Renal pelvis (tissue), 4 donors: ENCODE measurements around the gene SLC2A9. TPM values are rescaled to one million over a fixed set of nuclear protein-coding genes. Genes with fewer than 3 reads are reported as not detected.
"Not testable (repeated sequence)": the region's sequence is repeated elsewhere in the genome, so short reads cannot be mapped to it uniquely, and the experiment has no call there.

Experiments used
- DNase-seq: peaks from one replicate; pipeline ENCODE4 v3.0.0-alpha.2; 2013
- polyA plus RNA-seq, 3 donors: library from polyadenylated mRNA; unstranded; fragments of 120-200 nt; gene quantifications; one replicate each; pipeline ENCODE4 v1.2.1, GENCODE V29; 2013; ENCODE audit not compliant: insufficient read length in 3 of 3

The SLC2A9 gene
- polyA plus RNA-seq, 3 donors = 10.0 to 13.3 (median 10.3) TPM

DNA sequence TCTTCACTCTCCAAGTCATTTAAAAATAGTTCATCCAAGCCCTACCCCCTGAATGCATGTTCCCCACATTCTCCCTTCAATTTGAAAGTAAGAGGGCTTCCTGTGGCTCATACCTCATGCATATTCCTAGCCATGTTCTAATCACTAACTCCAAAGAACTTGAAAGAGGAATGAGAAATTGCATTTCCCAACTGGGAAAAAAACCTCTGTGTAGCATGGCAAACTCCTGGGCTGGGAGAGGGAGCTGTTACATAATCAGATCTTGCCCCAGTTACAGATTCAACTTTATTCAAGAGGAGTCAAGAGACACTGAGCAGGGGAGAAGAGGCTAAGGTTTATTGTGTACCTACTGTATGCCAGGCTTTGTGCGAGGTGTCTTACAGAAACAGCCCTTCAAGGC, 90.2 kb downstream of the SLC2A9 start:
- no peak for DNase-seq

DNA sequence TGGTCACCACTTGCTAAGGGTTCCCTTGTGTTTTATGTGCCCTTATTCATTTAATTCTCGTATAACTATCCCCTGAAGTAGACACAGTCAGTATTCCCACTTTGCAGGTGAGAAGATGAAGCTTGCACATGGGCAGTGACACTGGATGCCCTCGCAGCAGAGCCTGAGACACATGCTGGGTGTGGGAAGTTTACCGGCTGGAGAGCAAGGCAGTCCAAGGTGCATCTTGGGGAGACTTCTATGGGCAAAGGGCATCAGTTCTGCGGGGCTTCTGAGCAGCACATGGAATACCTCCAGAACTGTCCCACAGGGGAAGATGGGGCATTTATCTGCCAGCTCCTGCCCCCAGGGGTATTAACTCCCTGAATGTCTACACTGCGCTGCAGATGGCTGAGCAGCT, 92.2 kb downstream of the SLC2A9 start:
- DNase-seq = no peak

DNA sequence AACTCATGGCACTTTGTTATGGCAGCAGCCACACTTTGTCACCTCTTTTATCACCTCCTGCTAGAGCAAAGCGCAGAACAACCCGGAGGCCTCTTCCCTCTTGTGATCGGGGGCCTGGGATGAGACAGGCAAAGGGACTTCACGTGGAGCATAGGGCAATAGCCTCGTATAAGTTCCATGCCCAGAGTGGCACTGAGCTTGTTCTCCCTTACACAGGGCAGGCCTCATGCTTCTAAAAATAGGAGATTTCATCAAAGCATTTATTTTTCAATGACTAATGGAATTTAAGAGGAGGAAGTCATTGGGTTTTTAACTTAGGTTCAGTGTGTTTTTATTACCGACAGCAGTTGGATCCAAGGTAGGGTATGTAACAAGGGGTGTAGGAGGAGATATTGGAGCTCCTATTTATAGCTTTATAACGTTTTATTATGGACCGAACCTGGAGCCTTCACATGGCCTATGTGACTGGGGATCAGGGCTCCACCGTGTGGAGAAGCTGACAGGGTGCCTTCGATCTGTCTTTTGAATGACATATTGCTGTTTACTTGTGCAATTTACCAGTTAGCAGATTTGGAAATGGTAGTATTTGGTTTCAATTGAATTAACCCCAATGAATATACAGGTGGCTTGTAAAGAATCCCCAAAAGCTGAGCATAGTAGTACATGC, 93.8 kb downstream of the SLC2A9 start:
- no peak for DNase-seq

DNA sequence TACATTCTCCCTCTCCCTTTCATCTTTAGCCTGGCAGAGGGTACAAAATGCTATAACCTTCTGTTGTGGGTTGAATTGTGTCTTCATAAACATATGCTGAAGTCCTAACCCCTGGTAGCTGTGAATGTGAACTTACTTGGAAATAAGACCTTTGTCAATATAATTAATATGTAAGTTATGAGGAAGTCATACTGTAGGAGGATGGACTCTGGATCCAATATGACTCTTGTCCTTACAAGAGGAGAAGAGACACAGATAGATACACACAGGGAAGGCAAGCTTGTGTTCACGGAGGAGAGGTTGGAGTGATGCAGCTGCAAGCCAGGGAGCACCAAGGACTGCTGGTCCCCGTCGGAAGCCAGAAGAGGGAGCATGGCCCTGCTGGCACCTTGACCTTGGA, 94.7 kb downstream of the SLC2A9 start:
- DNase-seq = no peak

DNA sequence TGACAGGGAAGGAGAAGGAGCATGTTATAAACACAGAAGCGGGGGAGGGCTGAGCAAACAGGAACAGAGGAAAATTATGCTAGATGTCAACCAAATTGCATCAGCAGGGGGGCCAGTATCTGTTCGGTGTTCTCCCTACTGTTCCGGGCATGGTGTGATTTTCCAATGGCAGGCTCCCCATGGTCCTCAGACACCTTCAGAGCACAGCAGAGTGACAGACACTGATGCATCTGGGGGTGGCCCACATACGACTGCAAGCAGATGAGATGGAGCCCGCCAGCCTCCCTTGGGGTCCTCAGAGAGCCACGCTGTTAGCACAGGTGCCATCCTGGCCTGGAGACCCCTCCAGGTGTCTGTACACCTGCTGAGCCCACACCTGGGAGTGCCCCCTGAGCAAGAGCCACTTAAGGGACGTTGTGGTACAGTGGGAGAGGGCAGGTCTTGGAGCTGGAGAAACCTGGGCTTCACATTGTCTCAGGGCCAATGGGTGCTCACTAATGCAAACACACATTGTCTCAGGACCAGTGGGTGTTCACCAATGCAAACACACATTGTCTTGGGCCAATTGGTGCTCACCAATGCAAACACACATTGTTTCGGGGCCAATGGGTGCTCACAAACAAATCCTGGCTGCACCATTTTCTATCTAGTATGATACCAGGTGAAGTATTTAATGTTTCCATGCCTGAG, 95.4 kb downstream of the SLC2A9 start:
- DNase-seq = no peak

DNA sequence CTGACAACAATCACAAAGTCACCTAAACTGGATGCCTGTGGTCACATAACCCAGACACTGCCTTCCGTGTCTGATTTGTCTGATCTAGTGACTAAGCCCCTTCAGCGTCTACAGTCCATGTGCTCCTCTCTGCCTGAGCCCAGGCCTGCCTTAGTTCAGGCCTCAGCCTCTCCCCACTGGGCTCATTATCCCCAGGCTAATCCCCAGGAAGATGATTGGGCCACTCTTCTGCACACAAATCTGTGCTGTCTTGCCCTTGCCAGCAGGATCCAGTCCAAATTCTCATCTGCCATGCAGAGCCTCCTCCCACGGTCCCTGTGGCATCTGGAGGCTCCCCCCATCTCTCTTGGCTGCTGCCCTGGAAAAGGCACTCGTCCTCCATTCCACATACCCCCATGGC, 96.5 kb downstream of the SLC2A9 start:
- DNase-seq = no peak

DNA sequence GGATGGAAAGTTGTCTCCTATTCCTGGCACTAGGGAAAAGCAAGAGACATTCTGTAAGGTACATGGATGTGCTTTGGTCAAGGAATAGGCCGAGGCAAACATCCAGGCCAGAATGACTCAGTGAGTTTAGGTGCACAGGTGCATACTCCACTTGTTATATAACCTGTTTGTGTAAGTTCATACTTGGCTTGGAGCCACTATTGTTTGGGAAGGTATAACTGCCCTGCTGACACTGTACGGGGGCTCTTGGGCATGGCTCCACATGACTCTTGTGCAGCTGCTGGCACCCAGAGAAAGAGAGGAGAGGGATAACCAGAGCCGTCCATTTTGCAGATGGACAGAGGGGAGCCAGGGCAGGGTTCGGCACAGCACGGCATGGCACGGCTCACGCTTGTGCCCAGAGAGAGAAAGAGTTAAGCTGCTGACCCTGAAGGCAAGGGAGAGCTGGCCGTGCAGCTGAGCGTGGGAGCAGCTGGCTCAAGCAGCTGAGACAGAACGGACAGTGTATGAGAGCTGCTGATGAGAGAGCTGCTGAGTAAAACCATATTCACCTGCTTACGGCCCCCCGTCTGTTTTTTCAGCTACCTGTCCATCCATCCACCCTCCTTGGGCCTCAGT, 98.0 kb downstream of the SLC2A9 start:
- no peak for DNase-seq

DNA sequence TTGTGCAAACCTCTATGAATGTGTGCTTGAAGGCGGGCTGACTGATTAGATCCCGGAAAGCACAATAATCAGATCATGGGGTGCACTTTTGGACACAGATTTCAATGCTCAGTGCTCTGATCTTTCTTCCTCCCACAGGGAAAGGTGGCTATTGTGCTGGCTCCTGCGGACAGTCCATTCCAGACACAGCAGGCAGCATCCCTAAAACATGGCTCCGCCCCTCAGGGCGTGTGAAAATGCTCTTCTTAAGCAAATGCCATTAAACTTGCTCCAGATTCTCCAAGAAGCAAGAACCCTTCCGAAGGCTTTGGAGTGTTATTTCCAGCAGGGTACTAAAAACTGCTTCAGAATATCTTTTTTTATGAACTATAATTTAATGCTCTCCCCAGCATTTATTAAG, 100.0 kb downstream of the SLC2A9 start:
- no peak for DNase-seq

DNA sequence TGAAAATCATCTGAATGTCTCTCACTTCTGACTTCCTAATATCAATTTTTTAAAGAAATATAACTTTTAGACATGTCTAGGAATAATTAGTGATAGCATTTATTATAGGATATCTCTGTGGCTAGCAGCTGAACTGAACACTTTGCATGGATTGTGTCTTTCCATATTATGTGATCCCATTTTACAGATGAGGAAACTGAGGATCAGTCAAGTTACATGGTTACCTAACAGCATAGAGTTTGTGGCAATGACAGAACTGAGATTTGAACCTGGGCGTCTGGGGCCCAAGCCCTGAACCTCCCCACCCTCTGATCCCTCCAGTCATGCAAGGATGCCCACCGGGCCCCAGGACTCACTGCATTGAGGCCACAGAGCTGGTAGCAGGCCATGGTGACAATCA, 101.3 kb downstream of the SLC2A9 start:
- DNase-seq = no peak

DNA sequence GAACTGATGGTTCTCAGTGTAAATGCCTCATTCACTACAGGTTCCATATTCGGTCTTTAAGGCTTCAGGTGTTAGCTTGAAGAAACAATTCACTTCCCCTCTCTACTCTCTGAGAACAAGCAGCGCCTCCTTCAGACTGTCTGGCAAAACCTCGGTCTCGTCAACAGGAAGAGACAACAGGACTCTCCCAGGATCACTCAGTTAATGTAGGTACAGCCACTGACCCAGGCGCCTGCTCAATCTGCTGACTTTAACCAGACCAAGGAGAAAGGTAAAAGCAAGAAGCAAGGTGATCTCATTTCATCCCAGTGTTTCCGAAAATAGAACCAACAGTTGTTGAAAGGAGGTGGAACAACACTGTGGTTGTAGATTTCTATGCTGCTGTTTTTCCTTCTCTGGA, 102.2 kb downstream of the SLC2A9 start:
- no peak for DNase-seq

DNA sequence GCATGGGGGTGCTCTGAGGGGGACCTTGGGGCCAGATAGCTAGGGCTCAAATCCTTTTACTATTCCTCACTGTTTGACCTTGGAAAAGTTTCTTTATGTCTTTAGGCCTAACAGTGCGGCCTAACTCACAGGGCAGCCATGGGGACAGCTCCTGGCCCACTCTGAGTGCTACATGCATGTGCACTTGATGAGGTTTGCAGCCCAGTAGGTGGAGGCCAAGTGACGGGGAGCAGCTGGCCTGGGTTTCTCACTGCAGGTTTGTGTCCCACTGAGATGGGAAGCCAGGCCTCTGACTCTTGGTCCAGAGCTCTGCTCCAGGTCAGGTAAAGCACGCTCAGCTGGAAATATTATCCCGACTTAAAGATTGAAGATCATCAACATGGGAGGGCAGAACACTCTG, 102.8 kb downstream of the SLC2A9 start:
- no peak for DNase-seq

DNA sequence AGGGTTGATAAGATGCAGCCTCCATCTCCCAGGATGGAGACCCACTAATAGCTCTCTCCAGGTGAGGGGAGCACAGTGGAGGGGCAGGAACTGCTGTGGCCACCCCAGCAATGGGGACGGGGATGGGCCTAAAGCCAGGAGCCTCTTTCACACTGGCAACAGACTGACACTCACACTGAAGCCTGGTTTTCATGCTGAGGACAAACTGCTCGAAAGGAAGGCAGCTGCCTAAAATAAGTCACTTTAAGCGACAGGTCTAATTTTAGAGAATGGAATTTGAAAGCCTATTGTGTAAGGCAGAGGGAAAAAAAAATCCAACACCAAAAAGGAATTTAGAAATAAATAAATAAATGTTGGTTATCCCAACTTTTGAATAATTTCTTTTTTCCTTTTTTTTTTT, 104.4 kb downstream of the SLC2A9 start:
- DNase-seq = no peak

DNA sequence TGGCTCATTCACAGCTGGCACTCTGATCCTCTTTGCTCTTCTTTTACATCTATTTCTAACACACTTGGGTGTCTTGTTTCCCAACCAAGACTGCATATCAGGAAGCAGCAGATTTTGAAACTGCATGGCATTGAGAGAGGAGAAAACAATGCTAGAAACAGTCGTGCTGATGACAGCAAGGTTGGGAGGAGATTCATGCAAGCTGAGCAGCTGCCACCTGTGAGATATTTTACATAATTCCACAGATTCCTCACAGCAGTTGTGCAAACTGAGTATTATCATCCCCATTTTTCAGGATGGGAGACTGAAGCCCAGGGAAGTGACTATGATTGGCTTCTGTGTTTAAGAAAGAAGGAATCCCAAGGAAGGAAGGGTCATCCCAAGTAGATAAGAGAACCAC, 105.0 kb downstream of the SLC2A9 start:
- DNase-seq = no peak

DNA sequence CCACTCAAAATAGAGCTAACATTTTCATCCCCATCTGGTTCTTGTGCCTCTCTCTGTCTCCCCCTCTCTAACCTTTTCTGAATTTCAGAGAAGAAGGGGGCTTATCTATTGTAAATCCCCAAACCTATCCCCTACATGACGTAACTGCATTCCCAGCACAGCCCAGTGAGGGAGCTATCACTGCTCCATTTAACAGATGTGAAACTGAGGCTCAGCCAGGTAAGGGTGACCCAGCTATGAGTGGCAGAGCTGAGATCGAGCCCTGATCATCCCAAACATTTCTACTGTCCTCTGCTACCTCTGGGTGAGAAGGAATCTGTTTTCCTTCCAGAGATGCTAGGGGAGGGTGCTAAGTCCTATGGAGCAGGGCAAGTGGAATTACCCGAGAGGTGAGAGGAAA, 107.5 kb downstream of the SLC2A9 start:
- no peak for DNase-seq

DNA sequence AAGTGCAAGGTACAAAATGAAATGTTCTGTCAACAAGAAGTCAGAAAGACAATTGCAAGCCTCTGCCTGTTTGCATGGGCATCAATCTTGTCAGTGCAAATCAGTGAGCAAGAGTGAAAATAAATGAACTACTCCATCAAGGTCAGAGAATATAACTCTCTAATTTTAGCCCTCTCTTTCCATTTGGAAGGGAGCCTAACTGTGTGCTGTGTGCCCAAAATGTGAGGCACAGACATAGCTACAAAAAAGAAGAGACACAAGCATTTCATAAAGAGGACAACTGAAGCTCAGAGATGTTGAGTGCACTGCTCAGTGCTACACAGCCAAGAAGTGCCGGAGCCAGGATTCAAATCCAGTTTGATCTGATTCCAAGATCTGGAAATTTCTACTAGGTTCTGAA, 114.3 kb downstream of the SLC2A9 start:
- no peak for DNase-seq

DNA sequence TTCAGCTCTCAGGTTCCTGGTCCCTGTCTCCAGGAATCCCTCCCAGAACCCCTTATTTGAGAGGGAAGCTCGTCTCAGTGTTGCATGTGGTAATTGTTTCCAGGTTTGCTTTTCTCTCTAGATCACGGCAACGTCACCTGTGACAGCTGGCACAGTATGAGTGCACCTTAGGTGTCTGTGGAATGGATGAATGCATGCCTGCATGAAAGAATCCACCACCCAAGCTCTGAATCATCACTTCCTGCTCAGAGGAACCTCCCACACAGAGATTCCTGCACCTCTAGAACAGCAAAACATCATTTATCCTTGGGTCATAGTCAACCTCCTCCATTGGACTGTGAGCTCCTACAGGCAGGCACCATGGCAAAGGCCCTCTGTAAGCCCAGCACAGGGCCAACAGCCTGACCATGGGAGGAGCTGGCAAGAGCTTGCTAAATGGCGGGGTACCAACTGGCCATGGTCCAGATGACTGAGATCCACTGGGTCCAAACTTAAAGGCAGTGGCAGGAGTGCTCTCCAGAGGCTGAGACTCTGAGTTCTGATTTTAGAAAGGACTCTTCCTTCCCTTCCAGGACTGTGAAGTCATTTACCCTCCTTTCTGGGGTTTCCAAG, 116.2 kb downstream of the SLC2A9 start:
- no peak for DNase-seq

DNA sequence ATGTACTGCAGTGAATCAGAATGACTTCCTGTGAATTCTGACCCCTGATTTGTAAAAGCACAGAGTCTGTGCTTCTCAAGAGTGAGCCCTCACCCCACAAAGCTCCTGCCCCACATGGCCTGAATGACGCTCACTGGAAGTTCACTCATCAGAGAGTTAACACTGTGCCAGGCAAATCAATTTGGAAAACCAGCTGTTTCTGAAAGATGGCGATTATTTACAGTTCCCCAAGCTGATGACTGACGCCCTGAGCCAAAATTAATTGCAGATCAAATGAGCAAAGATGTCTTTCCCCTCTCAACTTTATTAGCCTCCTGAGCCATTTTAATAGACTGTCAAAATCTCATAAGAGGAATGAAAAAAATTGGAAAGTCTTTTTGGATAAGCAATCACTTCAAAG, 118.0 kb downstream of the SLC2A9 start:
- no peak for DNase-seq

DNA sequence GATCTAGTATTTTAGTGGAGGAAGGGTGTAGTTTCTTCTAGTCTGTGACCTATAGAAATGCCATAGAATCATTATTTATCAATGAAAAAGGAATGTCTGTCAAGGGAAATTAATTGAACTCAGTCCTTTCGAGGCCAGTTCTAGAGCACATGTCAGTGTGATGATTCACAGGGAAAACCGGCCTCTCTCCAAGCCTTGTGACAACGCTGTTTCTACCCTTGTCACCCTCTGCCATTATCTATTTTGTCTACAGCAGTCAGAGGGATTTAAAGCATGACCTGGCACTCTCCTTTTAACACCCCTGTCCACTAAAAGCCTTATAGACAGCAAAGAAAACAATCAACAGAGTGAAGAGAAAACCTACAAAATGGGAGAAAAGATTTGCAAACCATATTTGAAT, 120.0 kb downstream of the SLC2A9 start:
- no peak for DNase-seq

DNA sequence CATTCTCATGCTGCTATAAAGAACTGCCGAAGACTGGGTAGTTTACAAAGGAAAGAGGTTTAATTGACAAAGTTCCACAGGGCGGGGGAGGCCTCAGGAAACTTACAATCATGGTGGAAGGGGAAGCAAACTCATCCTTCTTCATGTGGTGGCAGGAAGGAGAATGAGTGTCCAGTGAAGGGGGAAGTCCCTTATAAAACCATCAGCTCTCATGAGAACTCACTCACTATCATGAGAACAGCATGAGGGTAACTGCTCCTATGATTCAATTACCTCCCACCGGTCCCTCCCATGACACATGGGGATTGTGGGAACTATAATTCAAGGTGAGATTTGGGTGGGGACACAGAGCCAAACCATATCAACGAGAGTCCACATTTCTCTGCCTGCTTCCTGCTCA, 120.7 kb downstream of the SLC2A9 start:
- DNase-seq = not testable (repeated sequence)

DNA sequence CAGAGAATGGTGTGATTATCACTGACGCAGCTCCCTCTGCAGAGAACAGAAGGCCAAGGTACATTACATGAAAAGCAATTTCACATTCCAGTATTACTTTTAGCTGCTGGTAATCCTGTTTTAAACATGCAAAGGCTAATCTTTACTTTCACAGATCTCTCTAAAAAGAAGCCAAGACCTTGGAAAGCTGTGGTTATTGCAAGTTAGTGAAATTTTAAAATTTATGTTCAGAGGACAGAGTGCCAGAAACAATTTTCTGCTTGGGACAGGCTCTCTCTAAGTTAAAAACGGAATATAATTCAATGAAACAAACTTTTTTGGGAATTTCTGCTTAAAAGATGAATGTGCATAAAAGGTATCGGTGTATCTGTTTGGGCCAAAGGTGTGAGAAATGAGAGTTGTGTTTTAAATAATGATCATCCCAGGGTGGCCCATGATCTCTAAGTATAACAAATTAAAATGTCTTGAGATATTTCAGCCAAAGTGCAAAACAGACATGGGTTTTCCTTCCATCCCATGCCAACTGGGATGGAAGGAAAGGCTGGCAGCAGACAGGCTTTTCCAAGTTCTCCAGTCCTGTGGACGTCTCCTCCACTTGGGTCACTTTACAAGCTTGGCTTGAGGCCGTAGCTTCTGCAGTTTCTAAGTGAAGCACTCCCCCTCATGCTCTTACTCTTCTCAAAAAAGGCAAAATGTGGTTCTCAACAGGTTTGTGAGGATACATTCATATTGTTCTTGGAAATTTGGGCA, 121.8 kb downstream of the SLC2A9 start:
- no peak for DNase-seq

DNA sequence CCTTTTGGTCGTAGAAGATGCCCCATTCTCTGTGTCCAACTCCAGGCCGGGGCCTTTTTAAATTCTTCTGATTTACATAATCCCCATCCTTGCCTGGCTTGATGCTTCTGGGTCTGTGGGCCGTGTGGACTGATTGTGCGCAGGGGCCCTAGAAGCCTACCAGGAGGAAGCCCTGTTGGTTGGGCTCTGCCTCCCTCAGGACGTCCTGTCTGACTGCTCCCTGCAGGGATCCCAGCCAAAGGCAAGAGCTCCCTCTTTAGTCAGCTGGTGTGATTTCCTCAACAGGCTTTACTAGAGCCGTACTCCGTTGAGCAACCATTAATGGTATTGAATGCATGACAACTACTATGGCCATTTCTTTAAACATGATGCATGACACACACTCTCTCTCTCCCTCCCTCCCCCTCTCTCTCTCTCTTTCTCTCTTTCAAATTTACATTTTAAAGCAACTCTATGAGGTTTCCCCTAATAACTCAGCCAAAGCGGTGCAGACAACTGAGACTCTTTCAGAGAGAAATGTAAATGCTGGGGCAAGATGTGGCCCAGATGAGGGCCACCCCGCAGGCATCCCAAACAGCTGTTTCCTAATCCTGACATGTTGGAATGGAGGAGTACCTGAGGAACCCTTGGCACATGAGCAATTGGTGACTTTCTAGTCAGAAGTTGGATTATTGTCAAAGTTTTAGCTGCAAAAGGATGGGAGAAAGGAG, 122.5 kb downstream of the SLC2A9 start:
- peak; percentile 51 for DNase-seq

DNA sequence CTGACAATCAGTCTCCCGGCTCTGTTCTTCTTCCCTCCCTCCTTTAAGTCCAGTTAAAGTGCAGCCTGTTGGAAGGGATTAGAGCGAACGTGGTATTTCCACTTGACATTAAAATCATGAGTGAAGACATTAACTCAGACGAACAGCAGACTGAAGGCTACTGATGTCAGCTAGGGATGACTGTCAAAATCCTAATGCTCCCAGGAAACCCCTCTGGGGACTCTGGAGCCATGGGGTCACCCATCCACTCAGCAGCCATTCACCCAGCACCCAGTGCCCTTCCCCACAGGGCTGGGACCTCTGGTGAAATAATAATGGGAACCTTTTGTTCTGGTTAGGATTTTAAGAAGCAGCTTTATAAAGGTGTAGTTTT, 126.0 kb downstream of the SLC2A9 start:
- DNase-seq = no peak
